A549 (cell line): ENCODE measurements around the gene EPB41L2.

ENCODE experiments used
- CEBPB ChIP-seq, 2 experiments: fragments of >200 bp in 1 of 2; sonication (Bioruptor Twin) in 1 of 2; formaldehyde crosslinking in 1 of 2; IDR thresholded peaks; 2 replicates each; pipeline ENCODE4 v1.6.1; 2012 to 2016
- CTCF ChIP-seq: fragments of >200 bp; sonication (Bioruptor Twin); formaldehyde crosslinking; IDR thresholded peaks from 3 replicates; pipeline ENCODE4 v1.5.1; 2016
- ESRRA ChIP-seq: fragments of 150-350 bp; IDR thresholded peaks from 2 replicates; pipeline ENCODE4 v1.6.1; 2014; ENCODE audit warnings: mild to moderate bottlenecking, low read length, borderline replicate concordance
- JUN ChIP-seq, 2 experiments: fragments of >200 bp; sonication (Bioruptor Twin); formaldehyde crosslinking; IDR thresholded peaks; 2 replicates in 1 of 2; 3 replicates in 1 of 2; pipeline ENCODE4 v1.6.1; 2016 to 2017
- NR3C1 ChIP-seq: fragments of >200 bp; sonication (Bioruptor Twin); formaldehyde crosslinking; IDR thresholded peaks from 3 replicates; pipeline ENCODE4 v1.6.1; 2017
- POLR2A ChIP-seq: IDR thresholded peaks from 2 replicates; pipeline ENCODE4 v1.6.1; 2012; ENCODE audit warnings: mild to moderate bottlenecking, low read length
- RFX5 ChIP-seq: fragments of 450-650 bp; IDR thresholded peaks from 2 replicates; pipeline ENCODE4 v1.7.1; 2014; ENCODE audit warnings: antibody characterized with exemption, mild to moderate bottlenecking, moderate library complexity
- SMC3 ChIP-seq: fragments of >200 bp; sonication (Bioruptor Twin); formaldehyde crosslinking; IDR thresholded peaks from 3 replicates; pipeline ENCODE4 v1.6.1; 2018; ENCODE audit warnings: inconsistent platforms
- USF2 ChIP-seq: fragments of 450-650 bp; IDR thresholded peaks from 2 replicates; pipeline ENCODE4 v1.6.1; 2014; ENCODE audit warnings: antibody characterized with exemption

GRCh38 chr6:131053546-131054240, 9.4 kb downstream of the EPB41L2 start:
- TF ChIP-seq SMC3 (no peak), POLR2A (no peak), CTCF (no peak), USF2 (no peak), RFX5 (no peak), NR3C1 (no peak), ESRRA (no peak), CEBPB (IDR thresholded peaks at IDR 0.05) (no peak), JUN (IDR thresholded peaks at IDR 0.05) (no peak)
